T-helper 1 cell treated with Interleukin-12 subunit alpha and Interleukin-12 subunit beta and Interleukin-4 antibody, amounts not matched to agents 30 μg/mL and 1 μg/mL, for 36 hours (primary cell): ENCODE results near the gene KDSR.
"Not testable (repeated sequence)": the region's sequence is repeated elsewhere in the genome, so short reads cannot be mapped to it uniquely, and the experiment has no call there.

Experiments
- H3K27ac Mint-ChIP-seq: one replicate; pipeline ENCODE4 v1.8.0; 2021; ENCODE audit warnings: mild to moderate bottlenecking, mixed read lengths
- H3K27me3 Mint-ChIP-seq: one replicate; pipeline ENCODE4 v1.8.0; 2021; ENCODE audit warnings: low read depth, mixed read lengths
- H3K36me3 Mint-ChIP-seq: one replicate; pipeline ENCODE4 v1.8.0; 2021; ENCODE audit warnings: low read depth, mixed read lengths
- H3K4me1 Mint-ChIP-seq: one replicate; pipeline ENCODE4 v1.8.0; 2021; ENCODE audit warnings: low read depth, mixed read lengths
- H3K4me3 Mint-ChIP-seq: one replicate; pipeline ENCODE4 v1.8.0; 2021; ENCODE audit warnings: mild to moderate bottlenecking, moderate library complexity, mixed read lengths
- H3K9me3 Mint-ChIP-seq: one replicate; pipeline ENCODE4 v1.8.0; 2021; ENCODE audit warnings: mixed read lengths

The KDSR gene

DNA sequence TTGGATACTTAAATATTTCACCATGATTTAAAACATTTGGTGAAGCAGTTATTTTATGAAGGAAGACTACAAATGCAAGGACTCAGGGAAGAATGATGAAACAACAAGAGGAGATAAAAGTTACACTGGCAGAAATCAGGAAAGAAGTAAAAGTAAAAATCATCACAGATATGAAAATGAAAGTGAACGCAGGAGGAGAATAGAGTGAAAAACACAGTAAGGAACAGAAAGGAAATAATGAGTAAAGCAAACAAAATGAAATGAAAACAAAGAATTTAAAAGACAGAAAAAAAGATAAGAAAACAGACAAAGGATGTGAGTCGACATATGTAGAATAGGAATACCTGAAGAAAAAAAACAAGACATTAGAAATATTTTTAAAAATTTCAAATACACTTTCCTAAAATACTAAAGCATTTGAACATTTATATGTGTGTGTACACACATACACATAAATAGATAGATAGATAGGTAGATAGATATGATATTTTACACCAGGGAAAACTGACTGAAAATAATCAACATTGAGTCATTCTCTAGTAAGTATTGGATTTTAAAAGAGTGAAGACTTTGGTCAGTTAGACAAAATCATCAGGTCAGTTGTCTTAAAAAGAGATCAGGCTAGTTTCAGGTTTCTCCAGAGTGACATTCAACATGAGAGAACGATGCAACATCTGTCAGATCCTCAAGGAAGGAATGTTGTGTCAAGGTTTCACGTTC is 12.1 kb upstream of the KDSR start:
- Mint-ChIP-seq H3K36me3 (peaks cover 35% of the 10 kb centered on the region), H3K4me1 (peaks cover 23% of the 10 kb centered on the region), H3K27ac (peak overlapping the region; percentile 64), H3K4me3 (peak overlapping the region; percentile 72), H3K27me3 (no peaks in the 10 kb centered on the region), H3K9me3 (peaks cover 9% of the 10 kb centered on the region)

DNA sequence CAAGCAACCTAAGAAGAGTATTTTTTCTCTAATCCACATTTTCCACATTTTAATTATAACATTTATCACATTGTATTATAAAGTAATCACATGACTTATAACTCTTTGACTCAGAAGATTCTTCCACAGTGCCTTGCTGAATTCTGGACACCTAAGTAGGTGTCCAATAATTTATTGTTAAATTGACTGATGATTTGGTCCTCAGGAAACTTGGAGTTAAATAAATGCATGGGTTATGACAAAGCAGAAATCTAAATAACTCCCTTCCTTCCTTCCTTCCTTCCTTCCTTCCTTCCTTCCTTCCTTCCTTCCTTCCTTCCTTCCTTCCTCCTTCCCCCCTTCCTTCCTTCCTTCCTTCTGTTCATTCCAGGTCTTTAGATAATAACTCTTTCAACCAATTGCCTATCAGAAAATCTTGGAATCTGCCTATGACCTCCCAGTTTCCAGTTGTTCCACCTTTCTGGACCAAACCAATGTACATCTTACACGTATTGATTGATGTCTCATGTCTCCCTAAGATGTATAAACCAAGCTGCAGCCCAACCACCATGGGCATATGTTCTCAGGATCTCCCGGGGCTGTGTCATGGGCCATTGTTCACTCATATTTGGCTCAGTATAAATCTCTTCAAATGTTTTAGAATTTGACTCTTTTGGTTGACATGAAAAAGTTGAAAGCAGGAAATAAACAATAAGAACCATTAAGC is 10.4 kb upstream of the KDSR start:
- Mint-ChIP-seq H3K36me3 (peaks cover 19% of the 10 kb centered on the region), H3K4me3 (no peak overlapping the region), H3K27ac (no peak overlapping the region), H3K4me1 (peaks cover 23% of the 10 kb centered on the region), H3K9me3 (peaks cover 5% of the 10 kb centered on the region), H3K27me3 (no peaks in the 10 kb centered on the region)

DNA sequence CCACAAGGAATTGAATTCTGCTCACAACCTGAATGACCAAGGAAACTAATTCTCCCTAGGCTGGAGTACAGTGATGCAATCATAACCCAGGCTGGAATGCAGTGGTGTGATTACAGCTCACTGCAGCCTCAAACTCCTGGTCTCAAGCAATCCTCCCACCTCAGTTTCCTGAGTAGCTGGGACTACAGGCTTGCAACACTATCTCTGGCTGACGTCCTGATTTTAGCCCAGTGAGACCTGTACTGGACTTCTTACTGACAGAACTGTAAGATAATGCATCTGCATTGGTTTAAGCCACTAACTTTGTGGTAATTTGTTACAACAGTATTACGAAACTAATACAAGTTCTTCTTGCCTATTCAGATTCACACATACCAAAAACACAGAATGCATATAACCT is 9.5 kb upstream of the KDSR start:
- Mint-ChIP-seq H3K27ac (no peak overlapping the region), H3K36me3 (peaks cover 13% of the 10 kb centered on the region), H3K27me3 (no peaks in the 10 kb centered on the region), H3K9me3 (peaks cover 5% of the 10 kb centered on the region), H3K4me3 (no peak overlapping the region), H3K4me1 (peaks cover 23% of the 10 kb centered on the region)

DNA sequence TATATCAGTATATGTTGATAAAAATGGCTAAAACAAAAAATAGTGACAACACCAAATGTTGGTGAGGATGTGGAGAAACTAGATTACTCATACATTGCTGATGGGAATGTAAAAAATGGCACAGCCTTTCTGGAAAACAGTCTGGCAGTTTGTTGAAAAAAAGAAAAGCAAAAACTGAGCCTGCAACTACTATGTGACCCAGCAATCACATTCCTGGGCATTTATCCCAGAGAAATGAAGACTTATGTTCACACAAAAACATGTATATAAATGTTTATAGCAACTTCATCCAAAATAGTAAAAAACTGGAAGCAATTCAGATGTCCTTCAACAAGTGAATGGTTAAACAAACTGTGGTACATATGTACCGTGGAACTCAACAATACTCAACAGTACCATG is 7.5 kb upstream of the KDSR start:
- Mint-ChIP-seq H3K4me3 (no peak overlapping the region), H3K4me1 (peaks cover 21% of the 10 kb centered on the region), H3K36me3 (peaks cover 9% of the 10 kb centered on the region), H3K9me3 (peaks cover 8% of the 10 kb centered on the region), H3K27me3 (no peaks in the 10 kb centered on the region), H3K27ac (no peak overlapping the region)

DNA sequence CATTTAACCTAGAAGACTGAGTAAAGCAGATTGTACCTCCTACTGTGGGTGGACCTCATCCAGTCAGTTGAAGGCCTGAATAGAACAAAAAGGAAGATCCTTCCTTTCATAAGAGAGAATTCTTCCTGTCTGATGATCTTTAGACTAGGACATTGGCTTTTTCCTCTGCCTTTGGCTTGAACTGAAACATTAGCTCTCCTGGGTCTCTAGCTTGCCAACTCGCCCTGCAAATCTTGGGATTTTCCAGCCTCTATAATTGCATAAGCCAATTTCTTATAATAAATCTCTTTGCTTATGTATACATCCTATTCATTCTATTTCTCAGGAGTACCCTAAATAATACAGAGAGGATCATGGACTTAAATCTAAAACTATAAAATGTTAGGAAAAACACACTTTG is 6.2 kb upstream of the KDSR start:
- no peak overlapping the region for H3K4me3 Mint-ChIP-seq
- peaks cover 13% of the 10 kb centered on the region for H3K36me3 Mint-ChIP-seq
- no peak overlapping the region for H3K27ac Mint-ChIP-seq
- H3K4me1 Mint-ChIP-seq, result peaks cover 13% of the 10 kb centered on the region
- H3K9me3 Mint-ChIP-seq, result peaks cover 17% of the 10 kb centered on the region
- H3K27me3 Mint-ChIP-seq, result no peaks in the 10 kb centered on the region

DNA sequence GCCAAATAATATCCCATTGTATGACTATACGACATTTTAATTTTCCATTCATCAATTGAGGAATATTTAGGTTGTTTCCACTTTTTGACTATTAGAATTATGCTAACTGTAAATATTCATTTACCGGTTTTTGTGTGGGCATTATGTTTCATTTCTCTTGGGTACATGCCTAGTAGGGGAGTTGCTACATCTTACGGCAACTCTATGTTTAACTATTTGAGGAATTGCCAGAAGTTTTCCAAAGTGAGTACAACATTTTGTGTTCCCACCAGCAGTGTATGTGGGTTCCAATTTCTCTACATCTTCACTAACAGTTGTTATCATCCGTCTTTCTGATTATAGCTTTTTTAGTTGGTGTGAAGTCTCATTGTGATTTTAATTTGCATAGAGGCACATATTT is 1.6 kb upstream of the KDSR start:
- Mint-ChIP-seq H3K36me3 (peaks cover 12% of the 10 kb centered on the region), H3K27me3 (no peaks in the 10 kb centered on the region), H3K4me1 (peaks cover 25% of the 10 kb centered on the region), H3K4me3 (peak overlapping the region; percentile 78), H3K9me3 (peaks cover 15% of the 10 kb centered on the region), H3K27ac (peak overlapping the region; percentile 67)

DNA sequence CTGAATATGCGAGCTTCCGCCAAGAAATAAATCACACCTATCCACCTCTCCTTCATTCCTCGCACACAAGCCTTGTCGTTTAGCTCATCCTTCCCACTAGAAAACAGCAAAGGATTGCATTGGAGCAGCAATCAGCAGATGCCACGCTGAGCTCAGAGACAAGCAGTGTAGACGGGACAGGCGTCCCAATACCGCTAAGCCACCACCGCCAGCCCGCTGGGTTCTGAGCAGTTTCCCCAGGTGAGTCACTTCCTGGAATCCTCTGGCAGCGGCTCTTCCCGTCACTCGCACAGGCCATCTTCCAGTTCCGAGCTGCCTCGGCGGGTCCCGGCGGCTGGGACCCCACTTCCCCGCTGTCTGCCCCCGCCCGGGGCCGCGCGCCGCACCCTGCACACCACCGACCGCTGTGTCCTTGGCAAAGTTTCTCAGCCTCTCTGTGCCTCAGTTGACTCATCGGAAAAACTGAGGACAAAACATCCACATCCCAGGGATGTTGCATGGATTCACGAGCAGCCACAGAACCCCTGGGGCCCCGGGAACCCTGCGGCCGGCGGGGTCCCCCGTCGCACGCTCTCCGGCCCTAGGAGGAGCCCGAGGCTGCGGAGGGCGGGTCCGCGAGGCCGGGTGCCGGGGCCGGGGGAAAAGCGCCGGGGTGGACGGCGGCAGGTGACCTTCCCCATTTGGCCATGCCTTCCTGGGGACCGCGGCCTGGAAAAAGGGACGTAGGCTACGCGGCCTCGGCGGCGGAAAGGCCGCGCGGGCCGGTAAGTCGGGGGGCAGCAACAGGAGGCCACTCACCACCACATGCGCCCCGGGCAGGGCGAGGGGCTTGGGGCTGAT is 573 bp downstream of the KDSR start:
- H3K4me3 Mint-ChIP-seq, result peak overlapping the region; percentile 91
- no peaks in the 10 kb centered on the region for H3K27me3 Mint-ChIP-seq
- H3K9me3 Mint-ChIP-seq, result peaks cover 16% of the 10 kb centered on the region
- H3K27ac Mint-ChIP-seq, result peak overlapping the region; percentile 70
- H3K4me1 Mint-ChIP-seq, result peaks cover 31% of the 10 kb centered on the region
- peaks cover 20% of the 10 kb centered on the region for H3K36me3 Mint-ChIP-seq

DNA sequence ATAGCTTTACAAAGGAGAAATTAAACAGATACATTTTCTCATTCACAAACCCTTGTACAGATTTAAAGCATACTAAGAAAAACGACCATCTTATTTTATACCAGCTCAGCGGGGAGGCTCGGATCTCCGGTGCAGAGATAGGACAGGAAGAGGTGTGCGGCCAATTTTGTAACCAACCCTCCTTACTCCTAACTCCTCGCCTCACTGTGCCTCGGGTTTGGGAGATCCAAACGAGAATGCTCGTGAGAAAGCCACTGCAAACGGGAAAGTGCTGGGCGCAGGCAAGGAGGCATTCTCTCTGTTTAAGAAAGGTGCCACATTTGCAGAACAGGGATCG is 1.2 kb downstream of the KDSR start:
- peak overlapping the region; percentile 91 for H3K4me3 Mint-ChIP-seq
- peak overlapping the region; percentile 70 for H3K27ac Mint-ChIP-seq
- H3K27me3 Mint-ChIP-seq, result no peaks in the 10 kb centered on the region
- peaks cover 16% of the 10 kb centered on the region for H3K9me3 Mint-ChIP-seq
- peaks cover 31% of the 10 kb centered on the region for H3K4me1 Mint-ChIP-seq
- H3K36me3 Mint-ChIP-seq, result peaks cover 20% of the 10 kb centered on the region

DNA sequence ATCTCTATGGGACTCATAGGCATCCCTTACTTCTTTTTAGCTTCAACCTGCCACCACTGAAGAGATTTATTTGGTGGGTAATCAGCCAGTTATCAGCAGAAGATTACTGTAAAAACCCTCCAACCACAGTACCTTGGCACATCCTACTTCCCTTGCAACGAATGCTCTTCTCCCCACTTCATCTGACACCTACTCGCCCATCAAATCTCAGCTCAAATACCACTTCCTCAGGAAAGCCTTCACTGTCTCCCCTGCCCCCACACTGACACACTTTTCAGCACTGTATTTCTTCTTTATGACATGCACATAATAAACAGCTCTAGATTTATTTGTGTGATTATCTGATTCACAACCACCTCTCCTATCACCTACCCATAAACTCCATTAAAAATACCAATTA is 3.1 kb downstream of the KDSR start:
- peaks cover 31% of the 10 kb centered on the region for H3K4me1 Mint-ChIP-seq
- H3K4me3 Mint-ChIP-seq, result peak overlapping the region; percentile 0
- peaks cover 28% of the 10 kb centered on the region for H3K36me3 Mint-ChIP-seq
- H3K27ac Mint-ChIP-seq, result no peak overlapping the region
- no peaks in the 10 kb centered on the region for H3K27me3 Mint-ChIP-seq
- H3K9me3 Mint-ChIP-seq, result peaks cover 7% of the 10 kb centered on the region

DNA sequence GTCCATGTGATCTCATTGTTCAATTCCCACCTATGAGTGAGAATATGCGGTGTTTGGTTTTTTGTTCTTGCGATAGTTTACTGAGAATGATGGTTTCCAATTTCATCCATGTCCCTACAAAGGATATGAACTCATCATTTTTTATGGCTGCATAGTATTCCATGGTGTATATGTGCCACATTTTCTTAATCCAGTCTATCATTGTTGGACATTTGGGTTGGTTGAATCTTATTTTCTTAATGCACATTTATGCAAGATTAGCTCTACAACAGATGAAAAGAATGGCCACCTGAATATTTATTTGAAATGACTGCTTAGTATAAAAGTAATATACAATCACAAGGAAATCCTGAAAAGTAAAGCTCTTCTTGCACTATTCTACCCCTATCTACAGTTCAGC is 3.6 kb downstream of the KDSR start:
- H3K9me3 Mint-ChIP-seq, H3K27ac Mint-ChIP-seq, H3K4me3 Mint-ChIP-seq, H3K27me3 Mint-ChIP-seq: not testable (repeated sequence)
- Mint-ChIP-seq H3K36me3 (peaks cover 24% of the 10 kb centered on the region), H3K4me1 (peaks cover 29% of the 10 kb centered on the region)

DNA sequence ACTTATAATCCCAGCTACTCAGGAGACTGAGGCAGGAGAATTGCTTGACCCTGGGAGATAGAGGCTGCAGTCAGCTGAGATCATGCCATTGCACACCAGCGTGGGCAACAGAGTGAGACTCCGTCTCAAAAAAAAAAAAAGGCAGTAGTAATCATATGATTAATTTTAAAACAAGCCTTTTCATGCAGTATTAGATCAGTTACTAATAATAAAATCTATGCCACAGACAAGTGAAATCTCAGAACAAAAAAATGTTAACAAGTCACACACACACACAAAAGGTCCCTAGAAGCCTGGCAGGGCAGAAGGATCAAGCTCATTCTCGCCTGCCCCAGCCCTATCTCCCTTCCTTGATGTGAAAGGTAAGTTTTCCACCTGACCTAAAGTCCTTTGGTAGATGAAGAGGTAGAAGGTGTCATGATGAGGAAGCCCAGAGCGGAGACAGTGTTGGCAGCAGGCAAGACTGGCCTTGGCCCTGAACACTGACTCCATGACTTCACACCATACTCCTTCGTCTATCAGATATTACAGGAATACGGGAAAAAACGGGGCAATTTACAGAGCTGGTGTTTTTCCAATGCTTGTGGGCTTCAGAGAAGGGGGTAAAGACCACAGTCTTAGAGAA is 10.6 kb downstream of the KDSR start:
- Mint-ChIP-seq H3K27me3 (no peaks in the 10 kb centered on the region), H3K9me3 (no peaks in the 10 kb centered on the region), H3K4me3 (no peak overlapping the region), H3K27ac (no peak overlapping the region), H3K36me3 (peaks cover 33% of the 10 kb centered on the region), H3K4me1 (no peaks in the 10 kb centered on the region)

DNA sequence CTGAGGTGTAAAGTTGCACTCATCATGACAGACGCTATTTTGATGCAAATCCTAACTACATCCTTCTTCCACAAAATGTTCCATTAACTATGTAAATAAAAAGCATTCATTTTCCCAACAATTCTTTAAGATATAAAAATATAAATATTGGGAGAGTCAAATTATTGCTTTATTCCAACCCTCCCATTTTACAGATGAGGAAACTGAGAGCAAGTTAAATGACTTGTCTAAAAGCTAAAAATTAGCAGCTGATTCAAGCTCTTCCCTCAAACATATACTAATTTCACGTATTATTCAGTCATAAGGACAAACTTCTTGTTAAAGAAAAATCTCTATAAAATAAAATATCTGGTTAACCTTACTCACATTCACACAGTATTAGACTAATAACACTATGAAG is 16.8 kb downstream of the KDSR start:
- Mint-ChIP-seq H3K36me3 (peaks cover 48% of the 10 kb centered on the region), H3K4me3 (no peak overlapping the region), H3K9me3 (no peaks in the 10 kb centered on the region), H3K27me3 (no peaks in the 10 kb centered on the region), H3K27ac (no peak overlapping the region), H3K4me1 (no peaks in the 10 kb centered on the region)

DNA sequence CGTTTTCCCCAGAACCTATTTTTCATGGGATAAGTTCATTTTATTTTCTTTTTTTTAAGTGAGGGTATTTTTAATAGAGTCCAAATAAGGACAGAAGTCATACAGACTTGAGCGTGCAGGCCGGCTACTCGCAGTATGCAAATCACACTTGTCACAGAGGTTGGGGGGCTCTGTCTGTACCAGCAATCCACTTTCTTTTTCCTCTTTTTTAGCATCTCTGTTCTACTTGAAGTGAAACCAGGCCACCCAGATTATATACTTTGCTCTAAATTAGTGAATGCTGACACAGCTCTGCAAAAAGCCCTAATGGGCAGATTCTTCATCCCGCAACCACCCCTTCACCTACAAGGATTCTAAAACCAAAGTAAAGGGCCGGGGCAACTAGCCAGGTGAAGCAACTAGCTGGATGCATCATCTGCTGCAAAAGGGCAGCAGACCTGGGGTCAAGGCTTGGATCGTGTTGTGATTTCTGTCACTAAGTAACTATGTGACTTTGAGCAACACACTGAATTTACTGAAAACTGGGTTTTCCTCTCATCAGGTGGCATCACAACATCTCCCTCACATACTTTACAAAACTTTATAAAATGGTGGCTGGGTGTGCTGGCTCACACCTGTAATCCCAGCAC is 18.4 kb downstream of the KDSR start:
- Mint-ChIP-seq H3K36me3 (peaks cover 40% of the 10 kb centered on the region), H3K4me1 (no peaks in the 10 kb centered on the region), H3K4me3 (no peak overlapping the region), H3K9me3 (no peaks in the 10 kb centered on the region), H3K27ac (no peak overlapping the region), H3K27me3 (no peaks in the 10 kb centered on the region)

DNA sequence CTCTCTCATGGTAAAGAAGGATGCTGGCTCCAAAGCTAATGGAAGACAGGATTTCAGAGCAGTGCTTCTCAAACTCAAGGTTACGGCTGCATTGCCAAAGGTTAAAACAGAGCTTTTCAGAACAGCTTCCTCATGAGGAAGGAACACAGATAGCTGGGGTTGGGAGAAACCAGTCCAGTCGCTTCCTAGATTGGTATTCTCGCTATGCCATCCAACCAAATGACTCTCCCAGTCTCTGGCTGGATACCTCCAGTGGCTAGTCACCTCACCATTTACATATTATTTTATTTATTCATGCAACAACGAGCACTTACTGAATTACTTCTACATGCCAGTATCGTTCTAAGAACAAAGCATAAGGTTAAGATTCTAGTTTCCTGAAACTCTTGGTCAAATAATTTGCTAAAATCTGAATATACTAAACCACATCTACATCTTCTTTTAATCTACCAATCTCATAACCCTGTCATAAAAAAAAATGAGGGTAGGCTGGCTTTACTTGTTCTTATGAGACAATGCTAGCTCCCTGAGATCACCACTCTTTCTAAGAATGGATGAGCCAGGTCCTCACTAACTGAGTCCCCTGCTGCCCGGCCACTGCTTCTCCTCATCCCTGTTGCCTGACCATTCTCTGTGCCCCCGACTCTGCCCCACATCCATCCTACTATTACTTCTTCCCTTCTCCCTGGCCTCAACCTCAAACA is 20.4 kb downstream of the KDSR start:
- H3K4me3 Mint-ChIP-seq, result no peak overlapping the region
- H3K27ac Mint-ChIP-seq, result peak overlapping the region; percentile 1
- H3K4me1 Mint-ChIP-seq, result no peaks in the 10 kb centered on the region
- peaks cover 43% of the 10 kb centered on the region for H3K36me3 Mint-ChIP-seq
- no peaks in the 10 kb centered on the region for H3K27me3 Mint-ChIP-seq
- no peaks in the 10 kb centered on the region for H3K9me3 Mint-ChIP-seq
